GM23248 (cell line): ENCODE data around the gene NOTCH3.

Experiments
- EZH2 ChIP-seq: fragments of 200-600 bp; sonication (generic); IDR thresholded peaks from 2 replicates; pipeline ENCODE4 v1.6.1; 2018; ENCODE audit warnings: antibody characterized with exemption, mild to moderate bottlenecking; ENCODE audit not compliant: insufficient read depth, poor library complexity, severe bottlenecking
- EZH2phosphoT487 ChIP-seq: fragments of 200-600 bp; sonication (generic); IDR thresholded peaks from 2 replicates; pipeline ENCODE4 v1.6.1; 2018; ENCODE audit warnings: antibody characterized with exemption, moderate library complexity, mild to moderate bottlenecking, low read depth; ENCODE audit not compliant: insufficient read depth

DNA sequence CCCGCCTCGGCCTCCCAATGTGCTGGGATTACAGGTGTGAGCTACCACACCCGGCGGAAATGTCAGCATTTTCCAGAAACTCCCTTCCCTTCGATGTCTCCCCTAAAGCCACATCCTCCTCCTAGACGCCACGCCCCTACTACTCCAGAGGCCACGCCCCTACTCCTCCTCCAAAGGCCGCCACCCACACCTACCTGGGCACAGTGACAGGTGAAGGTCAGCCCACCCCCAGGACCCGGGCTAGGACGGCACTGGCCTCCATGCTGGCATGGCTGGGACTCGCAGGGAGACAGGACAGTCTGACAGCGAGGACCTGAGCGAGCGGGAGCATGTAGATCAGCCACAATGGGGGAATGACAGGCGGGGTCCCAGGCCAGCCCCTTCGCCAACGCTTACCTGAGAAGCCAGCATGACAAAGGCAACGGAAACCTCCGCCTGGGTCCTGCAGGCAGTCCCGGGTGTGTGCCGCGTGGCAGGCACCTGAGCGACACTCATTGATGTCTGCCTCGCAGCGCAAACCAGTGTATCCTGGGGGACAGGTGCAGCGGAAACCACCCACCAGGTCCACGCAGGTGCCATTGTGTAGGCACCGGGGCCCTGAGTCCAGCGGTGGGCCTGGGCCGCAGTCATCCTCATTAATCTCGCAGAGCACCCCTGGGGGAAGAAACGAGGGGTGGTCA, 22.0 kb downstream of the NOTCH3 start:
- TF ChIP-seq EZH2 (no peak), EZH2phosphoT487 (no peak)
